ENCODE results near the gene TNFRSF1A. TPM values are rescaled to one million over a fixed set of nuclear protein-coding genes. Genes with fewer than 3 reads are reported as not detected.

The TNFRSF1A gene
- total and polyA plus RNA-seq, 2 of the 13 experiments (the other 11 are each of a cell fraction or from before 2014, with no cell fraction given), result 41.5 to 61.2 TPM

DNA sequence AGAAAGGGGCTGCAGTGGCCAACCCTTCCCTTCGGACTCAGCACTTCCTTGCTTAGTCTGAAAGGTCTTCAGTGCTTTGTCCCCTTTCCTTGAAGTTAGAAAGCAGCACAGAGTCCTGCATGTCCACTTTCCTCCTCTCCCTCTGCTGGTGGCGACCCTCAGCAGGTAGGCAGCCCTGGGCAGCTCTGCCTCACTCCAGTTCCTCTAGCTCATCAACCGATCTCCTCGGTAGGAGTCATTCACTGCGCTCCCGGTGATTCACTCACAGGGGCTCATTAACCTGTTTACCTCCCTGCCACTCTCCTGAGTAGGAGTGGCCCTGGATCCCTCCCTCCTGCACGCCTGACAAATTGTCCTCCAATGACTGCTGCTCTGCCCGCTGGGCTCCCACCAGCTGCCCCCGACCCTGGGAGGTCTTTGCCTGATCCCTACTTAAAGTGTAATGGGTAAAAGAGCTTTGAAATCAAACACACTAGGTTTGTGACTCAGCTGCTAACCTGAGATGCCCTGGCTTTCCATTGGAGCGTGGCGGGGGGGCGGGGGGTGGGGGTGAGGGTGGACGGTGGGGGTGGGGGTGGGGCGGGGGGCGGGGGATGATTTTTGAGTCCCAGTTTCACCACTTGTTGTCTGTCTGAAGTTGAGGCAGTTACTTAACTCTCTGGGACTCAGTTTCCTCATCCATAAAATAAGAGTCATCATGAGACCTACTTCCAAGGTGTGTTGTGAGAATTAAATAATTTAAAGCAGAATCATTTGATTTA, 29.3 kb upstream of the TNFRSF1A start (continued):
- TF ChIP-seq TARDBP (CRISPR knock-in tag; IDR thresholded peaks at IDR 0.05) (no peak), SIN3A (IDR thresholded peaks at IDR 0.05; ENCODE audit: borderline replicate concordance, low read depth, low read length) (peak; percentile 56; the same call in 1 of the 2 replicates), ZNF761 (CRISPR knock-in tag; conservative IDR thresholded peaks at IDR 0.05) (no peak), FOXO1 (CRISPR knock-in tag; IDR thresholded peaks at IDR 0.05) (peak; percentile 91), AKAP8 (CRISPR knock-in tag; IDR thresholded peaks at IDR 0.05) (0 out of 2 replicates have a peak, but pooled peaks have one; percentile 54), ZMAT3 (CRISPR knock-in tag; conservative IDR thresholded peaks at IDR 0.05) (no peak), CBFB (CRISPR knock-in tag; IDR thresholded peaks at IDR 0.05) (no peak), MAZ (IDR thresholded peaks at IDR 0.05; ENCODE audit: borderline replicate concordance, low read depth, low read length) (peak; percentile 78; the same call in 1 of the 2 replicates), MAZ (CRISPR knock-in tag; IDR thresholded peaks at IDR 0.05; ENCODE audit: low read depth) (no peak), IKZF4 (CRISPR knock-in tag; IDR thresholded peaks at IDR 0.05; ENCODE audit: borderline replicate concordance, low read depth, not compliant biosample characterization) (no peak), ATRX (CRISPR knock-in tag; IDR thresholded peaks at IDR 0.05; ENCODE audit: borderline replicate concordance) (no peak), ZBTB43 (CRISPR knock-in tag; conservative IDR thresholded peaks at IDR 0.05) (0 out of 2 replicates have a peak, but pooled peaks have one; percentile 27), ZNF232 (CRISPR knock-in tag; IDR thresholded peaks at IDR 0.05; ENCODE audit: borderline replicate concordance) (no peak; the same call in 1 of the 2 replicates), MED8 (CRISPR knock-in tag; IDR thresholded peaks at IDR 0.05; ENCODE audit: insufficient replicate concordance) (peak; percentile 67), ZNF468 (CRISPR knock-in tag; IDR thresholded peaks at IDR 0.05) (no peak), RXRA (CRISPR knock-in tag; IDR thresholded peaks at IDR 0.05) (peak; percentile 85), KLF15 (CRISPR knock-in tag; IDR thresholded peaks at IDR 0.05; ENCODE audit: borderline replicate concordance) (no peak), MEIS2 (CRISPR knock-in tag; IDR thresholded peaks at IDR 0.05) (peak; percentile 99), RXRB (CRISPR knock-in tag; IDR thresholded peaks at IDR 0.05; ENCODE audit: borderline replicate concordance) (peak; percentile 91), MIER2 (CRISPR knock-in tag; IDR thresholded peaks at IDR 0.05) (no peak; the same call in 1 of the 2 replicates), FOXJ3 (CRISPR knock-in tag; IDR thresholded peaks at IDR 0.05; ENCODE audit: borderline replicate concordance) (peak; percentile 44; the same call in 1 of the 2 replicates), FOXP1 (IDR thresholded peaks at IDR 0.05) (peak; percentile 82), FOXP1 (CRISPR knock-in tag; IDR thresholded peaks at IDR 0.05) (peak; percentile 80), UBTF (CRISPR knock-in tag; IDR thresholded peaks at IDR 0.05) (peak; percentile 23; the same call in 1 of the 2 replicates)
- TF ChIP-seq, protein P1, sequence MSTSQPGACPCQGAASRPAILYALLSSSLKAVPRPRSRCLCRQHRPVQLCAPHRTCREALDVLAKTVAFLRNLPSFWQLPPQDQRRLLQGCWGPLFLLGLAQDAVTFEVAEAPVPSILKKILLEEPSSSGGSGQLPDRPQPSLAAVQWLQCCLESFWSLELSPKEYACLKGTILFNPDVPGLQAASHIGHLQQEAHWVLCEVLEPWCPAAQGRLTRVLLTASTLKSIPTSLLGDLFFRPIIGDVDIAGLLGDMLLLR (CRISPR knock-in tag; IDR thresholded peaks at IDR 0.05), result no peak
